GM12891 (cell line): ENCODE measurements around the gene CYP4F8.

ENCODE experiments used
- DNase-seq: peaks from one replicate; pipeline ENCODE4 v3.0.0; 2011; ENCODE audit warnings: low spot score; ENCODE audit not compliant: insufficient read length
- FAIRE-seq: peaks from 2 replicates; lab custom pipeline; 2011; peaks lifted over from hg19 to GRCh38; lab: Jason Lieb, UNC
- PAX5 ChIP-seq: IDR thresholded peaks from 2 replicates; pipeline ENCODE4 v1.6.1; 2011; ENCODE audit warnings: low read length, moderate library complexity, mild to moderate bottlenecking; ENCODE audit not compliant: insufficient read depth, severe bottlenecking
- POLR2A ChIP-seq: IDR thresholded peaks from 2 replicates; pipeline ENCODE4 v1.6.1; 2011; ENCODE audit warnings: low read depth, low read length, control low read depth
- POLR2AphosphoS5 ChIP-seq: IDR thresholded peaks from 2 replicates; pipeline ENCODE4 v1.6.1; 2011; ENCODE audit warnings: low read depth, low read length, control low read depth
- POU2F2 ChIP-seq: IDR thresholded peaks from 2 replicates; pipeline ENCODE4 v1.6.1; 2011; ENCODE audit warnings: low read depth, mild to moderate bottlenecking, control low read depth, low read length, moderate library complexity
- SPI1 ChIP-seq: IDR thresholded peaks from 2 replicates; pipeline ENCODE4 v1.6.1; 2011; ENCODE audit warnings: low read depth, low read length, control low read depth
- TAF1 ChIP-seq: IDR thresholded peaks from 2 replicates; pipeline ENCODE4 v1.6.1; 2011; ENCODE audit warnings: low read depth, low read length, control low read depth

The CYP4F8 gene

DNA sequence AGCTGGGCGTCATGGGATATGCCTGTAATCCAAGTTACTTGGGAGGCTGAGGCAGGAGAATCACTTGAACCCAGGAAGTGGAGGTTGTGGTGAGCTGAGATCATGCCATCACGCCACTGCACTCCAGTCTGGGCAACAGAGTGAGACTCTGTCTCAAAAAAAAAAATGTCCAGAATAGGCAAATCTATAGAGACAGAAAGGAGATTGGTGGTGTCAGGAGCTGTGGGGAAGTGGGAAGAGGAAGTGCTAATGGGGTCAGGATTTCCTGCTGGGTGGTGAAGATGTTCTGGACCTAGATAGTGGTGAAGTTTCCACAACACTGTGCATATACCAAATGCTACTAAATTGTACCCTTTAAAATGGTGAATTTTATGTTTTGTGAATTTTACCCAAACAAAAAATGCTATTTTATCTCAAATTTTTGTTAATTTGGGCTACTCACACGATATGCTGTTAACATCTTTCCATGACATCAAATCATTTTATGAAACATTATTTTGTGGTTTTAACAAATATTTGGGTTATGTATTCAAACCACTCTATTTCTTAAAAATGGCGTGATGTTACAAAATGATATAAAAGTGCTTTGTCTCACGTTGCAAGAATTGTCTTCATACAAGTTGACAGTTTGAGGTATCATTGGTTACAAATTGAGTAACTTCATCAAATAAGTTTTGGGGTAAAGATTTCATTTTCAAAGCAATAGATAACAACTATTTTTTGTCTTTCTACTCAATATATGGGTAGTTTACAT lies 18.2 kb downstream of the CYP4F8 start:
- DNase-seq (no peak), FAIRE-seq (no peak)

DNA sequence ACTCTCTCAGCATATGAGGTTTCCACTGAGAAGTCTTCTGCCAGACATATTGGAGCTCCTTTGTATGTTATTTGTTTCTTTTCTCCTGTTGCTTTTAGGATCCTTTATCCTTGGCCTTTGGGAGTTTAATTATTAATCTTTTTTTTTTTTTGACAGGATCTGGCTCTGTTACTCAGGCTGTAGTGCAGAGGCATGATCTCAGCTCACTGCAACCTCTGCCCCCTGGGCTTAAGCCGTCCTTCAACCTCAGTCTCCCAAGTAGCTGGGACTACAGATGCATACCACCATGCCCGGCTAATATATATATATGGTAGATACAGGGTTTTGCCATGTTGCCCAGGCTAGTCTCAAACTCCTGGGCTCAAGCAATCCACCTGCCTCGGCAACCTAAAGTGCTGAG lies 19.1 kb downstream of the CYP4F8 start:
- DNase-seq, result no peak
- FAIRE-seq, result no peak
- no peak for TF ChIP-seq TAF1
- TF ChIP-seq PAX5, result no peak
- no peak for TF ChIP-seq SPI1
- TF ChIP-seq POLR2A, result no peak

More for the DNA sequence above, 18.2 kb downstream of the CYP4F8 start:
- TF ChIP-seq POU2F2 (no peak), SPI1 (peak; percentile 23; the same call in 1 of the 2 replicates), PAX5 (no peak), POLR2AphosphoS5 (no peak)

DNA sequence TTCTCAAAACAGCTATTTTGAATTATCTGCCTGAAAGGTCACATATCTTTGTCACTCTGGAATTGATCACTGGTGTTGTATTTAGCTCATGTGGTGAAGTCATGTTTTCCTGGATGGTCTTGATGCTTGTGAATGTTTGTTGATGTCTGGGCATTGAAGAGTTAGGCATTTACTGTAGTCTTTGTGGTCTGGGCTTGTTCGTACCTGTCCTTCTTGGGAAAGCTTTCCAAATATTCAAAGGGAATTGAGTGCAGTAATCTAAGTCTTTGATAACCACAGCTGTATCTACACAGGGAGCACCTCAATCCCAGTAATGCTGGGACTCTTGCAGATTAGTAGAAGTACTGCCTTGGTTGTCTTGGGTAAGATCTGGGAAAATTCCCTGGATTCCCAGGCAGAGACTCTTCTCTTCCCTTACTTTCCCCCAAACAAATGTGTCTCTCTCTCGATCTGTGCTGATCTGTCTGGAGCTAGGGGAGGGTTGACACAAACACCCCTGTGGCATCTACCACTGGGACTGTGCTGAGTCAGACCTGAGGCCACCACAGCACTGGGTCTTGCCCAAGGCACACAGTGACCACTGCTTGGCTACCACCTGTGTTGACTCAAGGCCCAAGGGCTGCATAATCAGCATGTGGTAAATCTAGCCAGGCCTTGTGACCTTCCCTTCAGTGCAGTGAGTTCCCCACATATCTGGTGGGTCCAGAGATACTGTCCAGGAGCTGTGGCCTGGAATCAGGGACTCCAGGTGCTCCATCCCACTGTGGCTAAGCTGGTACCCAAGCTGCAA lies 20.2 kb downstream of the CYP4F8 start:
- DNase-seq (no peak), FAIRE-seq (no peak)
- TF ChIP-seq POU2F2 (no peak), SPI1 (no peak), PAX5 (no peak), TAF1 (no peak), POLR2AphosphoS5 (no peak), POLR2A (no peak)

DNA sequence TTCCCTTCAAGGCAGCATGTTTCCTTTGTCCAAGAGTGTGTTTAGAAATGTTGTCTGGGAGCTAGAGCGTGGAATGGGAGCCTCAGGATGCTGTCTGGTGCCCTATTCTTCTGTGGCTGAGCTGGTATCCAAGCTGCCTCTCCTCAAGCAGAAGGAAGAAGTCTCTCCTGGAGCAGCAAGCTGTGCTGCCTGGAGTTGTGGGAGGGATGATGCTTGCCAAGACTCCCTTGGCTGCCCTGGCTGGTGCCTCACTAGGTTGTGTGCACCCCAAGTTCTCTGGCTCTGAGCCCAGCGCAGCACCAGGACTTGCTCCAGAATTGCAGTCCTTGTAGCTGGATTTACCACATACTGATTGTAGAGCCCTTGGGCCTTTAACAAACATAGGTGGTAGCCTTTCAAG lies 21.0 kb downstream of the CYP4F8 start:
- FAIRE-seq (no peak), DNase-seq (no peak)
- TF ChIP-seq SPI1 (no peak), POU2F2 (no peak), POLR2AphosphoS5 (no peak), TAF1 (no peak)

DNA sequence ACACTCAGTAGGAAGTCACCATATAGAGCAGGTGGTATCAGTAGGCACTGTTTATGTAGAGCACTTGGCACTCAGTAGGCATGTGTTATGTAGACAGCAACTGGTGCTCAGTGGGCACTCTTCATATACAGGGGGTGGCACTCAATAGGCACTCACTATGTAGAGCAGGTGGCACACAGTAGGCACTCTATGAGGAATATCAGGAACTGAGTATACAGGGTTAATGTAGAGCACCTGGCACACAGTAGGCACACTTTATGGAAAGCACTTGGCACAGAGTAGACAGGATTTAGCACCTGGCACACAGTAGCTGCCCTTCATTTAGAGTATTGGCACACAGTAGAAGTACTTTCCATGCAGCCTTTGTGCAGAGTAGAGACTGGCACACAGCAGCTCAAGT lies 24.6 kb downstream of the CYP4F8 start:
- no peak for FAIRE-seq
- no peak for DNase-seq
- TF ChIP-seq POU2F2 (no peak), POLR2AphosphoS5 (no peak), SPI1 (no peak), PAX5 (no peak), TAF1 (no peak), POLR2A (no peak)

DNA sequence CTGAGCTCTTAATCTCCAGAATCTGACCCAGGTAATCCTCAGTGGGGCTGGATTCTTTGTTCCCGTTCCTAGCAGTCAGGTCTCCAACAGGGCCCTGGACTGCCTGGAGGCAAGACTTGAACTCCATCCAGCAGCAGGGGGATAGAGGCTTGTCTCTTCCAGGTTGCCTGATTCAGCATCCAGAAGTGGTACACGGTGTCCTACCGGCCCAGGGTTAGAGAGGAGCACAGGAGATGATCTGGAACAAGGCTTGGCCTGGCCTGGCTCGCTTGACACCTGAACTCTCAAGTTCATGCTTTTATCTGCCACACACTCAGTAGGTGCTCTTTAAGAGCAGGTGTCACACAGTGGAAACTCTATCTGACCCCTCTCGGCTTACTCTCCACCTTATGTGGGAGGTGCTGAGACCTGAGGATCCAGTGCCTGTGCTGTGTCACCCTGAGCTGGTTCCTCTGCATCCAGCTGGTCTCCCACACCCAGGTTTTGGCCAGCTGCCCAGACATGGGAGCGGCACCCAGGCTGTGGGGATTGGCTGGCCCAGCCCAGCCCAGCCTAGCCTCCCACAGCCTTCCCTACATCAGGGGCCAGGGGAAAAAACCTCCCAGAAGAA lies 25.4 kb downstream of the CYP4F8 start, which contains the start of gene CYP4F3:
CYP4F3 (plus strand) TSS at position 604 of the 610 bp plus-strand sequence. CDS start 519 bp downstream, outside the sequence.
- no peak for DNase-seq
- TF ChIP-seq TAF1 (no peak), PAX5 (no peak), POU2F2 (no peak), SPI1 (no peak), POLR2AphosphoS5 (no peak), POLR2A (no peak)
- FAIRE-seq, result no peak

DNA sequence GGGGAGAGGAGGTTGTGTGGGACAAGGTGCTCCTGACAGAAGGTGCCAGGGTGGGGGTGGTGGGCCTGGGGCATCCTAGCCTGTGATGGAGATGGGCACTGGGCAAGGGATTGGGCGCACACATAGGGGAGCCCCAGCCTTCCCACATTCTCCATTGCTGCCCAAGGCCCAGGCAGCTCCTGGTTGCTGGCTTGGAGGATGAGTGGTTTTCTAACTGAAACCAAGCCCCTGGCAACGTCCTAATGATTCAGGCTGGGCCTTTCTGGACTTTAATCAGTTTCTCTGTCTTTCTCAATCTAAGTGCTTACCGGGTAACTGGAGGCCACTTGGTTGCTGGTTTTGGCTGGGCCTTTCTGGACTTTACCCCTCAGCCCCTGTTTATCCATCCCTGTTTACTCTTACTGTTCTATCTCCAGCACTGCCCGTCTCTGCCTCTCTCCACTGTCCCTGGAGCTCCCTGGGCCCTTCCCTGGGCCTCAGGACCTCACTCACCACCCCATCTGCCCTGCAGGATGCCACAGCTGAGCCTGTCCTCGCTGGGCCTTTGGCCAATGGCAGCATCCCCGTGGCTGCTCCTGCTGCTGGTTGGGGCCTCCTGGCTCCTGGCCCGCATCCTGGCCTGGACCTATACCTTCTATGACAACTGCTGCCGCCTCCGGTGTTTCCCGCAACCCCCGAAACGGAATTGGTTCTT lies 26.0 kb downstream of the CYP4F8 start:
- FAIRE-seq (no peak), DNase-seq (no peak)
- TF ChIP-seq POLR2A (no peak), SPI1 (no peak), TAF1 (no peak), POLR2AphosphoS5 (no peak), POU2F2 (no peak), PAX5 (no peak)

DNA sequence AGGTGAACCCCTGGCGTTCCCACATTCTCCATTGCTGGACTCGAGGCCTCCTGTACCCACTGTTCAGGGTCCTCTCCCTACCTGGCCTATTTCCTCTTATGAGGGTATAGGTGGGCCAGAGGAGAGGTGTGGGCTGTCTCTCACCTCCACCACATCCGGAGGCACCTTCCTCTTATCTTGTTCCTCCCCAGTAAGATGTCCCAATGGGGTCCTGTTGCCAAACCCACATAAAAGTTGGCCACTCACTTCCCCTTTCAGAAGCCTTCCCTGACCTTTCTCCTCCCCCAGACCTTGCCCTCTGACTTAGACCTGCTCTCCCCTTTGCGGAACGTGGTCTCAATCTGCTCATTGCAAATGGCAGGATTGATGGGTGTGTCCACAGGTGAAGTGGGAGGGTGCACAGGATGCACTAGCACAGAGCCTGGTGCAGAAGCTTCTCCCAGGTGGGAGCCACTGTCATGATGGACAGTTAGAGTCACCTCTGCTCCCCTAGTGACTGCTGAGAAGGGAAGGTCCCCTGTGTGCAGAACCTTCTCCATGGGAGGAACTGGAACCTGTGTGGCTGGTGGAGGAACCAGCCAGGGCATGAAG lies 27.0 kb downstream of the CYP4F8 start:
- no peak for DNase-seq
- FAIRE-seq, result no peak
- TF ChIP-seq SPI1, result 0 out of 2 replicates have a peak, but pooled peaks have one; percentile 43
- TF ChIP-seq POLR2A, result no peak

DNA sequence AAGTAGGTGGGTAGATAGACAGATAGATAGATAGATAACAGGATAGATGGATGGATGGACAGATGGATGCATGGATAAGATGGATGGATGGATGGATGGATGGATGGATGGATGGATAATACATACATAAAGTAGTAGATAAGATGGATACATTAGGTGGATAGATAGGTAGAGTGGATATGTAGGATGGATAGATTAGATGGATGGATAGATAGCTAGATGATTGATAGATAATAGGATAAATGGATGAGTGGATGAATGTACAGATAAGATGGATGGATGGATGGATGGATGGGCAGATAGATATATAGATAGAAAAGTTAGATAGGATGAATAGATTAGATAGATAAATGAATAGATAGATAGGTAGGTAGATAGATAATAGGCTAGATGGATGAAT lies 27.8 kb downstream of the CYP4F8 start:
- no peak for FAIRE-seq
- no peak for TF ChIP-seq POLR2AphosphoS5
- TF ChIP-seq POLR2A, result no peak
- TF ChIP-seq SPI1, result no peak
- no peak for TF ChIP-seq POU2F2
- no peak for TF ChIP-seq PAX5
- no peak for TF ChIP-seq TAF1
- DNase-seq, result no peak
